Posterior vena cava (tissue), 2 donors: ENCODE data around the gene SMS. TPM values are rescaled to one million over a fixed set of nuclear protein-coding genes. Genes with fewer than 3 reads are reported as not detected.

Experiments
- DNase-seq: peaks from one replicate; pipeline ENCODE4 v3.0.0-alpha.2; 2020; ENCODE audit warnings: low spot score
- intact Hi-C, 2 donors: fragments of 100-400 bp; cut with DNase I; formaldehyde crosslinking; loops; one replicate each; pipeline versions ENCODE4 v1.14.1 to v1.14.2; 2022 to 2023
- total RNA-seq, 2 donors: library from RNA; stranded (reverse); fragmentation: NEBNext Ultra II Directional; extraction: Animal tissue kit (Norgen Biotek cat#: 25700); gene quantifications; one replicate each; pipeline ENCODE4 v1.2.1, GENCODE V29; 2021
- donor health status: DM: yes; HTN: yes; CAD: no.
- donor health status: DM: yes; HTN: yes; CAD: no.

SMS gene
- total RNA-seq, 2 donors from 2014 or later = 47.0 to 79.0 TPM

DNA sequence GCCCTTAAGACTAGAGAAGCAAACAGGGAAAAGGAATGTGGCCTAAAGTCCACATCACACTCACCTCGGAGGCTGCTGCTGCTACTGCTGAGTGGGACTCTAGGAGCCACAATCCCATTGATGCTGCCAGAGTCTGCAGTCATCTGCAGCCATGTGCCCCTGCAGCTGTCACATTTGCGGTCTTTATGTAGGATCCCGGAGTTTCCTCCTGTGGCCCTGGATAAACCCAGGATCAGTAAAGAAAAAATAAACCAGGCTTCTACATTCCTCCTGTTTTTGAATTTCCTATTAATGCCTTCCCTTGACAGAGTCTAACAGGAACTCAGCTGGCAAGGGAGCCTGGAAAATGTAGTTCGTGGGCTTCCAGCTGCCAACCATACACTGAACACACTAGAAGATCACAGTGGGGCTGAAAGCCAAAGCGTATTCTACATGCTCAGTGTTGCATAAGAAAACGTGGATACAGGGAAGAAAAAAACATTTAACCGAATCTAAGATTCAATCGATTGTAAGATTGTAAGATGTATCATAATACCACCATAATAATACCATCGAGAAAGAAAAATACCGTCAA is 81.3 kb downstream of the SMS start:
- DNase-seq = no peak
- intact Hi-C loops = no loop called here

DNA sequence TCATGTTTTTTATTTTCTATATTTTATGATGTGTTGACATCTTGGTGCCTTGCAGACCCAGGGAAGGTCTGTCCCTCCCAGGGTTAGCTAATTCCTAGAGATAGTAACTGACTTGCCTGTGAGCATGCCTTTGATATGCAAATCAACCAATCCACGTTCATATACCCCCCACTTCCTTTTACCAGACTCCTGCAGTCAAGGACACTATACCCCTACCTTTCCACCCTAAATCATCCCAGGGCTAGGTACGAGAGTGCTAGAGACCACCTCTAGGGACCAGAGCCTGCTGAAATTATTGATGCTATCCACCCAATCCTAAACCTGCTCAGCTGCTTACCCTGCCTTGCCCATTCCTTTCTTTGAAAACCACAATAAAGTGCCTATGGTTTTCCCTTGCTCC is 84.1 kb downstream of the SMS start:
- DNase-seq = no peak
- intact Hi-C loops = no loop called here

DNA sequence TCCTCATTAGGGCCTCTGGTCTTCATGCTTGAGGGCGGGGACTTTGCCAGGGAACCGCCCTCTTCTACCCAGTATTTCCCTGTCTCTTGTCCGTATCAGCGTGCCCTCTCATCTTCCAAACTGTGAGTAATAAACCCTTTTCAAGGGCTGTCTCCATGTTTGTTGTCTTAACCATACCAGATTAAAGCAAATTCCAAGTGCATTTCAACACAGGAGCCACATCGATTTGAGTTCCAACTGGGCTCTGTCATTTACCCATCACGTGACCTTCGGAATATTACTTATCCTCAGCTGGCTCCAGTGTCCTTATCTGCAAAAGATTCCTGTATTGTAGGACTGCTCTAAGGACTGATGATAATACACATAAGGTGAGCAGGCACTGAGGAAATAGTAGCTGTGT is 85.2 kb downstream of the SMS start:
- no peak for DNase-seq
- intact Hi-C loops = no loop called here

DNA sequence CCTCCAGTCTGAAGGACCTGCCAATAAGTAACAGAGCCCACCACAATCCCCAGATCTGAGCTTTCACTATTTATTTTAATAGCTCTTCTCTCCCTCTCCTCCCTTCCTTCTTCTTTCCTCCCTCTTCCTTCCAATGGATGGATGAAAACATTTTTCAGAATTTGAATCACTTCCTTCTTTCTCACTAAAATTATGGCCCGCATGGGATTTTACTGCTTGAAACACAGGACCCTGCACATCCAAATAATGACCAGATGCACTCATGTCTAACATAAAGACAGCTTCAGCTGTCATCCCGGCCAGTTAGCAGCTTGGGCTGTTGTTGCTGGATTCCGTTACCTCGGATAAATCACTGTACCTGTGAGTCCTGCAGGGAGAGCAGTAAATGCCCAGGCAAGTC is 86.2 kb downstream of the SMS start:
- no peak for DNase-seq
- intact Hi-C loops = no loop called here

- intact Hi-C loops = no loop called here
- no peak for DNase-seq
These were observed 91.6 kb downstream of the SMS start, which contains the start of gene PHEX for GRCh38 chrX:22032084-22032483. TSS of gene PHEX (plus strand) at chrX:22032325. CDS start at chrX:22033006, 681 bp downstream.

DNA sequence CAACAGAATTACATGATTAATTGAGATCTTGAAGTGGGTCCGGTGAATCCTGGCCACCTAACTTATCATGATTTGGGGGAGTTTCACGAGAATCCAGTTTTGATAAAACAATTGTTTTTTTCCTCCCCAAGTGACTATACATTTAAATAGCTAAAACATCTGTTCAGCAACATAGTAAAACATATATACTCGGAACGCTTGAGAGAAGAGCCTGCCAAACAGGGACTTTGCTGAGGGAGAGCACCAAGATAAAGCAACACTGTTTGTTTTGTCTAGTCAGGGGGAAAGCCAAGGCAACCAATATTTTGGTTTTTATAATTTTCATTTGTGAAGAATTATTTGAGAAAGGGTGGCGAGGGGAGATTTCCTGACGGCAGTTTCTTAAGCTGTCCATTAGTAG is 92.0 kb downstream of the SMS start:
- DNase-seq = no peak
- intact Hi-C loops = no loop called here

GRCh38 chrX:22033818-22034217 is 93.3 kb downstream of the SMS start:
- intact Hi-C loops = no loop called here
- no peak for DNase-seq

GRCh38 chrX:22035236-22035635 is 94.7 kb downstream of the SMS start:
- intact Hi-C loops = no loop called here
- no peak for DNase-seq

DNA sequence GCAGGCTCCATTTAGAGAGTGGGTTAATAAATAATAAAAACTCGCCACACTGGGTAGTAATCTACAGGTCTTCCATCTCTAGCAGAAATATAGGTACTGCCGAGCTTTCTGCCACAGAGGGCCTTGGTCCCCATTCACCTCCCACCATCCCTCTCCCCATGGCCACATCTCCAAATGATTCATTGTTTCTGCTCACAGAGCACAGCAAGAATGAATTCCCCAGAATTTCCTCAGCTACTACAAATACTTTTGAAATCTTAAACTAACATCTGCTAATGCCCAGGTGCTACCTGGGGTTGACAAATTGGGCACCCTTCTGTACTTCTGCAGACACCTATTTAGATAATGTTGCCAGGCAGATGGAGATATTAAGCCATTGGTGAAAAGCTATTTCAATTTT is 96.7 kb downstream of the SMS start:
- no peak for DNase-seq
- intact Hi-C loops = no loop called here

- intact Hi-C loops = no loop called here
- no peak for DNase-seq
These were observed 97.5 kb downstream of the SMS start for GRCh38 chrX:22037911-22038537.

- DNase-seq = no peak
- intact Hi-C loops = no loop called here
These were observed 99.0 kb downstream of the SMS start for GRCh38 chrX:22039541-22039940.

- no peak for DNase-seq
- intact Hi-C loops = no loop called here
These were observed 99.7 kb downstream of the SMS start for GRCh38 chrX:22040184-22040583.

DNA sequence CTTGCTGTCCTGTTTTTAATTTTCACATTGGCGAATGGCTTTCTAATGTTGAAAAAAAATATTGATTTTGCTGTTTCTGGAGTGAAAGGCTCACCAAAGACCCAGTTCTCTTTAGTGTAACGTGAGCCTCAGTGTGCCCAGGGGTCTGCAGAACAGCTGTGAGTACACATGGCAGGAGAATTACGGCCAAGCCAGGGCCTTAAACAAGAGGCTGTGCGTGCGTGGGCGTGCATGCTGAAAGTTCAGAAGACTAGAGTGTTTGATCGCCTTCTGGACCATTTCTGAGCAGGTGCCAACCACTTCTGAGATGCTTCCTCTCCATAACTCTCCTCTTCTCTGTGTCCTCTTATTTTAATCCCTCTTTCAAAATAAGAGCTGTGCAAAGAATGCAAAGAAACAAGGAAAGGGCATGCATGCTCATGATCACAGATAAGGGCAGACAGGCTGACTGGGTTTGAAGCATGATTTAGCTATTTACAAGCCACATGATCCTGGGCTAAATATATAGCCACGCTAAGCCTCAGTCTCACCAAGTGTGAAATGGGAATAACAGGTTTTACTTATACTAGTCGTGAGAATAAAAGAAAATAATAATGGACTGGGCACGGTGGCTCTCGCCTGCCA is 101.5 kb downstream of the SMS start:
- no peak for DNase-seq
- intact Hi-C loops = no loop called here

- no peak for DNase-seq
- intact Hi-C loops = no loop called here
These were observed 103.4 kb downstream of the SMS start for GRCh38 chrX:22043872-22044271.

Other genes with a start within 250 kb of the SMS start
- gene SMPX, start 182.6 kb upstream of the SMS start, total RNA-seq = not detected
- gene MBTPS2, start 101.1 kb upstream of the SMS start, total RNA-seq = 10 to 100 TPM; 11.8 to 14.1 TPM
- 1 to 10 TPM; 2.0 to 2.5 TPM for gene YY2, start 84.7 kb upstream of the SMS start, total RNA-seq
- under 1 TPM; 0.33 to 0.56 TPM for gene PHEX, start 91.6 kb downstream of the SMS start, total RNA-seq